Stimulated activated CD4-positive, alpha-beta T cell treated with anti-CD3 and anti-CD28 coated beads, TNF-alpha, amount 100 ng/mL, for 24 hours (primary cell): Measurements from ENCODE around the gene ASPHD1.
"Not testable (repeated sequence)": the region's sequence is repeated elsewhere in the genome, so short reads cannot be mapped to it uniquely, and the experiment has no call there.

ENCODE experiments used
- DNase-seq, 3 experiments: peaks; one replicate each; pipeline ENCODE4 v3.0.0-alpha.2; 2020; ENCODE audit warnings: low read depth in 3 of 3

ASPHD1 gene

GRCh38 chr16:29907973-29908372, 7.7 kb downstream of the ASPHD1 start:
- DNase-seq, result no peak

GRCh38 chr16:29908719-29909220, 8.5 kb downstream of the ASPHD1 start:
- no peak for DNase-seq

GRCh38 chr16:29909391-29909790, 9.1 kb downstream of the ASPHD1 start:
- DNase-seq, result no peak

- DNase-seq, result not testable (repeated sequence)
These were observed 9.6 kb downstream of the ASPHD1 start for GRCh38 chr16:29909851-29910250.

GRCh38 chr16:29910819-29911675, 10.8 kb downstream of the ASPHD1 start:
- no peak for DNase-seq

GRCh38 chr16:29911676-29912010, 11.4 kb downstream of the ASPHD1 start:
- DNase-seq, result no peak

- DNase-seq, result no peak
These were observed 11.8 kb downstream of the ASPHD1 start for GRCh38 chr16:29912087-29912486.

GRCh38 chr16:29913514-29913913, 13.2 kb downstream of the ASPHD1 start:
- DNase-seq, result no peak

- DNase-seq, result no peak
These were observed 15.4 kb downstream of the ASPHD1 start for GRCh38 chr16:29915590-29916247.

GRCh38 chr16:29916979-29917378, 16.7 kb downstream of the ASPHD1 start:
- no peak for DNase-seq

- no peak for DNase-seq
These were observed 20.2 kb downstream of the ASPHD1 start for GRCh38 chr16:29920288-29921033.

GRCh38 chr16:29921034-29921385, 20.7 kb downstream of the ASPHD1 start:
- DNase-seq, result no peak

- DNase-seq, result no peak
These were observed 22.0 kb downstream of the ASPHD1 start for GRCh38 chr16:29922326-29922725.

- DNase-seq, result no peak
These were observed 22.8 kb downstream of the ASPHD1 start for GRCh38 chr16:29922986-29923501.

- DNase-seq, result no peak
These were observed 24.9 kb downstream of the ASPHD1 start for GRCh38 chr16:29925105-29925756.

GRCh38 chr16:29925781-29926710, 25.8 kb downstream of the ASPHD1 start, which contains the start of gene KCTD13:
TSS of gene KCTD13 (minus strand) at chr16:29926226. CDS start at chr16:29926033, 193 bp downstream.
- DNase-seq, result peak; percentile 76 to 86 (median 81)

GRCh38 chr16:29926711-29927052, 26.4 kb downstream of the ASPHD1 start:
- no peak for DNase-seq

- no peak for DNase-seq
These were observed 27.0 kb downstream of the ASPHD1 start for GRCh38 chr16:29927070-29927905.

GRCh38 chr16:29931750-29932149, 31.5 kb downstream of the ASPHD1 start:
- not testable (repeated sequence) for DNase-seq

- no peak for DNase-seq
These were observed 40.4 kb downstream of the ASPHD1 start for GRCh38 chr16:29940656-29941055.
